Body of pancreas (tissue), 4 donors: ENCODE measurements around the gene UBE4B. TPM values are rescaled to one million over a fixed set of nuclear protein-coding genes. Genes with fewer than 3 reads are reported as not detected.

ENCODE experiments used
- ATAC-seq: fragments of 150-250 bp; one replicate; pipeline ENCODE4 v1.9.1; 2016
- DNase-seq, 4 donors: peaks; one replicate each; pipeline ENCODE4 v3.0.0-alpha.2; 2019
- H3K27ac ChIP-seq, 4 donors: fragments of 200-600 bp; sonication (generic); 1 replicate in 3 of 4; 2 replicates in 1 of 4; pipeline versions ENCODE4 v1.5.1 to v1.6.1; 2016 to 2019; ENCODE audit warnings: mild to moderate bottlenecking in 1 of 4, mixed read lengths in 1 of 4, moderate library complexity in 1 of 4
- H3K27me3 ChIP-seq, 2 donors: fragments of 200-600 bp; sonication (generic); one replicate each; pipeline ENCODE4 v1.6.0; 2016; ENCODE audit warnings: mild to moderate bottlenecking in 1 of 2
- H3K36me3 ChIP-seq, 2 donors: fragments of 200-600 bp; sonication (generic); replicated peaks in 1 of 2; 2 replicates each; pipeline ENCODE4 v1.5.1; 2016; ENCODE audit warnings: low read depth in 2 of 2; ENCODE audit not compliant: insufficient read depth in 1 of 2
- H3K4me1 ChIP-seq: fragments of 200-600 bp; sonication (generic); one replicate; pipeline ENCODE4 v1.6.0; 2016
- H3K4me3 ChIP-seq, 2 donors: fragments of 200-600 bp; sonication (generic); 1 replicate in 1 of 2; 2 replicates in 1 of 2; pipeline ENCODE4 v1.5.1; 2016 to 2019
- H3K9me3 ChIP-seq, 3 donors: fragments of 200-600 bp; sonication (generic); 1 replicate in 2 of 3; 2 replicates in 1 of 3; pipeline ENCODE4 v1.5.1; 2016
- CTCF ChIP-seq, 7 experiments: fragments of 450-650 bp in 4 of 7; fragments of 200-600 bp in 3 of 7; sonication (generic) in 3 of 7; IDR thresholded peaks; one replicate each; pipeline ENCODE4 v1.5.1; 2016 to 2019; ENCODE audit warnings: antibody characterized with exemption in 7 of 7
- POLR2A ChIP-seq, 3 donors: fragments of 450-650 bp; IDR thresholded peaks; one replicate each; pipeline ENCODE4 v1.6.1; 2016; ENCODE audit warnings: antibody characterized with exemption in 3 of 3, mild to moderate bottlenecking in 2 of 3
- WGBS, 2 donors: methylation state at CpG; one replicate each; pipeline ENCODE4 v1.1.5; 2017; 5-methylcytosine and 5-hydroxymethylcytosine counted together
- intact Hi-C: fragments of 100-400 bp; cut with DNase I; formaldehyde crosslinking; loops from one replicate; pipeline ENCODE4 v1.15.1; 2023
- total RNA-seq, 2 donors: library from RNA; depleted of rRNA; stranded (reverse); fragments of >200 nt; gene quantifications; one replicate each; pipeline ENCODE4 v1.1.0, GENCODE V29; 2016

Gene UBE4B
- total RNA-seq, 2 donors from 2014 or later: 43.8 to 57.0 TPM

- no peak overlapping the region for H3K4me3 ChIP-seq
- peak overlapping the region; percentile 59 to 74 (median 72) for H3K27ac ChIP-seq
- TF ChIP-seq POLR2A (IDR thresholded peaks at IDR 0.05) (no peak), CTCF (IDR thresholded peaks at IDR 0.05) (no peak)
- H3K4me1 ChIP-seq: peaks cover 48% of the 10 kb centered on the region
- no peak for ATAC-seq
- intact Hi-C loops: no loop called here
- H3K9me3 ChIP-seq: no peaks in the 10 kb centered on the region
- peak in 1 of 4 donors; percentile 40 for DNase-seq
- no peaks in the 10 kb centered on the region for H3K36me3 ChIP-seq
- no peaks in the 10 kb centered on the region for H3K27me3 ChIP-seq
- 38 to 45% methylated on average over 4 of the region's 4 CpGs for WGBS, 2 donors
Observed at GRCh38 chr1:10056599-10056987, 23.8 kb downstream of the UBE4B start.

GRCh38 chr1:10057343-10057742 is 24.6 kb downstream of the UBE4B start:
- ATAC-seq (peak; percentile 71), DNase-seq (peak; percentile 26 to 64 (median 52))
- intact Hi-C loops: no loop called here
- Histone ChIP-seq H3K4me3 (no peak overlapping the region), H3K27ac (peak overlapping the region in 3 of 4 donors; percentile 72 to 74 (median 73)), H3K36me3 (no peaks in the 10 kb centered on the region), H3K4me1 (peaks cover 48% of the 10 kb centered on the region), H3K9me3 (no peaks in the 10 kb centered on the region), H3K27me3 (no peaks in the 10 kb centered on the region)
- 50 to 51% methylated on average over 4 of the region's 4 CpGs for WGBS, 2 donors
- no peak for TF ChIP-seq CTCF (IDR thresholded peaks at IDR 0.05)

- Histone ChIP-seq H3K36me3 (no peaks in the 10 kb centered on the region), H3K4me1 (peaks cover 48% of the 10 kb centered on the region), H3K9me3 (no peaks in the 10 kb centered on the region), H3K27me3 (no peaks in the 10 kb centered on the region), H3K27ac (peak overlapping the region; percentile 48 to 74 (median 72)), H3K4me3 (no peak overlapping the region)
- ATAC-seq (peak; percentile 76), DNase-seq (peak; percentile 49 to 66 (median 61))
- WGBS, 2 donors: 30 to 37% methylated on average over 5 of the region's 5 CpGs
- intact Hi-C loops: no loop called here
- TF ChIP-seq POLR2A (IDR thresholded peaks at IDR 0.05) (peak in 2 of 3 donors; percentile 35 to 36), CTCF (IDR thresholded peaks at IDR 0.05) (no peak)
Observed at GRCh38 chr1:10057796-10058195, 25.0 kb downstream of the UBE4B start.

- H3K36me3 ChIP-seq: no peaks in the 10 kb centered on the region
- intact Hi-C loops: no loop called here
- H3K4me3 ChIP-seq: no peak overlapping the region
- no peaks in the 10 kb centered on the region for H3K27me3 ChIP-seq
- TF ChIP-seq CTCF (IDR thresholded peaks at IDR 0.05): no peak
- TF ChIP-seq POLR2A (IDR thresholded peaks at IDR 0.05): no peak
- H3K27ac ChIP-seq: no peak overlapping the region
- no peaks in the 10 kb centered on the region for H3K9me3 ChIP-seq
- 90 to 96% methylated on average over 5 to 8 of the region's 8 CpGs for WGBS, 2 donors
- ATAC-seq: no peak
- no peak for DNase-seq
- H3K4me1 ChIP-seq: peaks cover 48% of the 10 kb centered on the region
Observed at GRCh38 chr1:10059342-10059718, 26.6 kb downstream of the UBE4B start.

DNA sequence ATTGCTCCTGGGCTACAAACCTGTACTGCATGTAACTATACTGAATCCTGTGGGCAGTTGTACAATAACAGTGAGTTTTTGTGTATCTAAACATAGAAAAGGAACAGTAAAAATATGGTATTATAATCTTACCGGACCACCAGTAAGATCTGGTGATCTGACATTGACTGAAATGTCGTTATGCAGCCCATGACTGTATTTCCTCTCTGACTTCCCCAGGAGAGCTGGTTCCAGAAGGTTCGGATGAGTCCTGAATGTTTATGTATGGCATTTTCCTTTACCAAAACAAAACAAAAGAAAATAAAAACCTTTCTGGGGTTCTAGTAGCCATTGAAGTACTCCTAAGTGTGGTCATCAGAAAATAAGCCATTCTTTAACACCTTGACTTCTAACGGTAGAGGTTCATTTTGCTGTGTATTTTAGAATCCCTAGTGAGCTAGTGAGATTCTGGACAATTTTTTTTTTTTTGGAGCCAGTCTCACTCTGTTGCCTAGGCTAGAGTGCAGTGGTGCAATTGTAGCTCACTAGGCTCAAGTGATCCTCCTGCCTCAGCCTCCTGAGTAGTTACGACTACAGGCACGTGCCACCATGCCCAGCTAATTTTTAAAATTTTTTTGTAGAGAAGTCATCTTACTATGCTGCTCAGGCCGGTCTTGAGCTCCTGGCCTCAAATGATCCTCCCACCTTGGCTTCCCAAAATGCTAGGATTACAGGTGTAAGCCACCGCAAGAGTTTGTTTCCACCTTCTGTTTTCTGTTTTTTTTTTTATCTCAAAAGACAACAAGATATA is 27.7 kb downstream of the UBE4B start:
- ATAC-seq: no peak
- no peak for DNase-seq
- Histone ChIP-seq H3K27me3 (no peaks in the 10 kb centered on the region), H3K36me3 (no peaks in the 10 kb centered on the region), H3K27ac (no peak overlapping the region), H3K9me3 (no peaks in the 10 kb centered on the region), H3K4me1 (peaks cover 42% of the 10 kb centered on the region), H3K4me3 (no peak overlapping the region)
- intact Hi-C loops: no loop called here
- WGBS, 2 donors: 92 to 95% methylated on average over 8 of the region's 8 CpGs
- no peak for TF ChIP-seq POLR2A (IDR thresholded peaks at IDR 0.05)
- no peak for TF ChIP-seq CTCF (IDR thresholded peaks at IDR 0.05)
